ENCODE measurements around the gene NR3C2. TPM values are rescaled to one million over a fixed set of nuclear protein-coding genes. Genes with fewer than 3 reads are reported as not detected.

Gene NR3C2
- total and polyA plus RNA-seq, 12 donors, result 2.2 to 28.6 (median 23.3) TPM

DNA sequence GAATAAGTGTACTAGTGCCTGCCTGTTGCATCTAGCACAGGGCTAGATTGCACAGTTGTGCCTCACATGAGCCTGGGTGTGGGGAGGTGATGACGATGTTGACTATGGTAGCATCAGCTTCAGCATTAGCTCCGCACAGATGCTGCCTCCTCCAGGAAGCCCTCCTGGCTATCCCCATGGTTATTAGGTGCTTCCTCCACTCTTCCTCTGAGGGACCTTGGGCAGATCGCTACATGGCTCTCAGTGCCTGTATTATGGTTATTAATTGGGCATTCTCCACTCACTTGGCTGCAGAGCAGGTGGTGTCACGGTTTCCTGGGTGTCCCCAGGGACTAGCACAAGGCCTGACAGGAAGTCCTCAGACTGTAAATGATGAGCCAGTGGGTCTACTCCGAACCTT lies 384.7 kb downstream of the NR3C2 start:
- ATAC-seq, result no peak
- intact Hi-C loops (cut with DNase I), result loop anchor here in 3 of 10 donors (10.0 kb wide), 3 partner anchors 73 to 207 kb away; no protein-coding TSS in a partner anchor
- Histone ChIP-seq H3K27ac (peak overlapping the region in 9 of 10 donors; percentile 18 to 79 (median 57)), H3K4me3 (no peak overlapping the region), H3K36me3 (no peaks in the 10 kb centered on the region), H3K9me3 (no peaks in the 10 kb centered on the region), H3K27me3 (no peaks in the 10 kb centered on the region), H3K4me1 (peaks cover 0 to 97% (median 69%) of the 10 kb centered on the region in 9 donors)
- 80 to 84% methylated on average over 5 of the region's 5 CpGs for WGBS, 2 donors
- no peak for DNase-seq
- TF ChIP-seq, protein P1, sequence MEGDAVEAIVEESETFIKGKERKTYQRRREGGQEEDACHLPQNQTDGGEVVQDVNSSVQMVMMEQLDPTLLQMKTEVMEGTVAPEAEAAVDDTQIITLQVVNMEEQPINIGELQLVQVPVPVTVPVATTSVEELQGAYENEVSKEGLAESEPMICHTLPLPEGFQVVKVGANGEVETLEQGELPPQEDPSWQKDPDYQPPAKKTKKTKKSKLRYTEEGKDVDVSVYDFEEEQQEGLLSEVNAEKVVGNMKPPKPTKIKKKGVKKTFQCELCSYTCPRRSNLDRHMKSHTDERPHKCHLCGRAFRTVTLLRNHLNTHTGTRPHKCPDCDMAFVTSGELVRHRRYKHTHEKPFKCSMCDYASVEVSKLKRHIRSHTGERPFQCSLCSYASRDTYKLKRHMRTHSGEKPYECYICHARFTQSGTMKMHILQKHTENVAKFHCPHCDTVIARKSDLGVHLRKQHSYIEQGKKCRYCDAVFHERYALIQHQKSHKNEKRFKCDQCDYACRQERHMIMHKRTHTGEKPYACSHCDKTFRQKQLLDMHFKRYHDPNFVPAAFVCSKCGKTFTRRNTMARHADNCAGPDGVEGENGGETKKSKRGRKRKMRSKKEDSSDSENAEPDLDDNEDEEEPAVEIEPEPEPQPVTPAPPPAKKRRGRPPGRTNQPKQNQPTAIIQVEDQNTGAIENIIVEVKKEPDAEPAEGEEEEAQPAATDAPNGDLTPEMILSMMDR (IDR thresholded peaks at IDR 0.05), result no peak

DNA sequence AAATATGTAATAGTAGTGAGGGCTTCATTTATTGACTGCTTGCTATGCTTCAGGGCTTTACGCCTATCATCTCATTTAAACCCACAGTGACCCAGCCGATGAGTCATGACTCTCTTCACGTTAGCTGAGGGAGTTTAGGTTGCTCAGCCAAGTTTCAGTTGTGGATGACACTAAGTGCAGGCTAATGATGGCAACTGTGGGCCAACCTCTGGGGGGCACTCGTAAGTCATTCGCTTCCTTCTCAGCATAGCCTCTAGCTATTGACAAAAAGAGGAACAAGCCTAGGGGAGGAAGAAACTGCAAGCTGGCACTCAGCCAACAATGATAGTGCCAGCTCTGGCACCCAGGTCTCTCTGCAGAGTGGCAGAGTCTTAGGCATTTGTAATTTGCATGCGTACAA lies 385.3 kb downstream of the NR3C2 start:
- peak; percentile 27 to 73 (median 52) for ATAC-seq
- no peak overlapping the region for H3K4me3 ChIP-seq
- H3K9me3 ChIP-seq, result no peaks in the 10 kb centered on the region
- intact Hi-C loops (cut with DNase I), result loop anchor here in 3 of 10 donors (10.0 kb wide), 3 partner anchors 72 to 208 kb away; no protein-coding TSS in a partner anchor
- no peaks in the 10 kb centered on the region for H3K36me3 ChIP-seq
- H3K4me1 ChIP-seq, result peaks cover 0 to 97% (median 69%) of the 10 kb centered on the region in 9 donors
- 61 to 62% methylated on average over 6 of the region's 6 CpGs for whole genome bisulfite sequencing, 2 donors
- DNase-seq, result peak; percentile 42 to 52
- H3K27me3 ChIP-seq, result no peaks in the 10 kb centered on the region
- H3K27ac ChIP-seq, result peak overlapping the region in 6 of 10 donors; percentile 18 to 79 (median 47)
- TF ChIP-seq, protein P1 (IDR thresholded peaks at IDR 0.05), result peak in 7 of 9 donors; percentile 20 to 67 (median 36)

DNA sequence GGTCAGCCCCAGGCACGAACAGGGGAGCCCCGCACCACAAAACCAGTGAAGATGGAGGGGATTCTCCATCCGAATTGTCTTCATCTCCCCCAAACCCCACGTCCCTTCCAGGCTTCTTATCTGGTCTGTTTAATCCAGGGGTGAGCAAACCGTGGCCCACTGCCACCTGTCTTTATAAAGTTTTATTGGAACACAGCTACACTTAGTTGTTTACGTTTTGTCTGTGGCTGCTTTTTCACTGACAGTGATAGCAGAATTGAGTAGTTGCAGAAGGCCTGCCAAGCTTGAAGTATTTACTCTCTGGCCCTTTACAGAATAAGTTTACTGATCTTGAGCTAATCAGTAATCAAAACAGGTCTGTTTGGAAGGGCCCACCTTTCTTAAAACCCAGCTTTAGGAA lies 386.4 kb downstream of the NR3C2 start:
- TF ChIP-seq, protein P1 (IDR thresholded peaks at IDR 0.05), result no peak
- no peaks in the 10 kb centered on the region for H3K9me3 ChIP-seq
- H3K27ac ChIP-seq, result peak overlapping the region in 5 of 10 donors; percentile 13 to 86 (median 40)
- no peaks in the 10 kb centered on the region for H3K27me3 ChIP-seq
- 82 to 88% methylated on average over 6 of the region's 6 CpGs for WGBS, 2 donors
- H3K4me3 ChIP-seq, result no peak overlapping the region
- peaks cover 0 to 97% (median 70%) of the 10 kb centered on the region in 9 donors for H3K4me1 ChIP-seq
- intact Hi-C loops (cut with DNase I), result loop anchor here in 3 of 10 donors (10.0 kb wide), 3 partner anchors 71 to 209 kb away; no protein-coding TSS in a partner anchor
- no peaks in the 10 kb centered on the region for H3K36me3 ChIP-seq
- ATAC-seq, result no peak
- no peak for DNase-seq

DNA sequence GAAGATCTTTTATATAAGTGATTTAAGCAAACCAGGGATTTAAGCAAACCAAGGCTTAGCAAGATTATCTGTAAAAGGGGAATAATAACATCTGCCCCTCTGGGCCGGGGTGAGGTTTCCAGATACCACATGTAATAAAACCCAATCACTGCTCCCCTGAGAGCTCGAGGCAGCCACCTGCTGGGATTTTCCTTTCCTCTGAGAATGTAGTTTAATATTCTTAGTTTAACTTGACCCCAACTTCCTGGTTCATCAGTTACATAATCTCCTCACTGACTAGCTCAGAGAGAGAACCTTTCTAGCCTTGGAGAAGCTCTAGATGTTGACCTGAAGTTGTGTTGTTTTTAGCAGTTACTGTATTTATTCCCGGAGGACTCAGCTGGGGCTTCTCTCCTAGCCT lies 387.9 kb downstream of the NR3C2 start:
- peaks cover 0 to 85% (median 66%) of the 10 kb centered on the region in 9 donors for H3K4me1 ChIP-seq
- intact Hi-C loops (cut with DNase I), result loop anchor here in 4 of 10 donors (5.0 to 10.0 kb wide), 4 partner anchors 69 to 211 kb away; no protein-coding TSS in a partner anchor
- no peak for DNase-seq
- H3K9me3 ChIP-seq, result no peaks in the 10 kb centered on the region
- 42 to 43% methylated on average over 3 of the region's 3 CpGs for WGBS, 2 donors
- H3K27ac ChIP-seq, result peak overlapping the region in 9 of 10 donors; percentile 58 to 86 (median 77)
- no peaks in the 10 kb centered on the region for H3K27me3 ChIP-seq
- TF ChIP-seq, protein P1 (IDR thresholded peaks at IDR 0.05), result peak in 2 of 9 donors; percentile 7 to 16
- H3K36me3 ChIP-seq, result no peaks in the 10 kb centered on the region
- H3K4me3 ChIP-seq, result no peak overlapping the region
- peak in 2 of 8 donors; percentile 16 to 18 for ATAC-seq

Measured in heart right ventricle (tissue), 16 donors.